HepG2 (cell line): Measurements from ENCODE around the gene KRTAP10-8. TPM values are rescaled to one million over a fixed set of nuclear protein-coding genes. Genes with fewer than 3 reads are reported as not detected.

ENCODE experiments used
- ARID5B ChIP-seq: IDR thresholded peaks from 2 replicates; pipeline ENCODE4 v1.4.0; 2020; ENCODE audit warnings: mild to moderate bottlenecking, missing genetic modification reagents
- CTCF ChIP-seq: sonication (generic); formaldehyde crosslinking; IDR thresholded peaks from 2 replicates; pipeline ENCODE4 v1.5.0; 2020; ENCODE audit warnings: mild to moderate bottlenecking, missing genetic modification reagents, moderate library complexity
- GATAD2A ChIP-seq: IDR thresholded peaks from 2 replicates; pipeline ENCODE4 v1.6.1; 2016
- GMEB1 ChIP-seq: sonication (generic); formaldehyde crosslinking; IDR thresholded peaks from 2 replicates; pipeline ENCODE4 v1.5.1; 2020; ENCODE audit warnings: missing genetic modification reagents, mild to moderate bottlenecking, borderline replicate concordance
- HNF1B ChIP-seq: sonication (generic); formaldehyde crosslinking; IDR thresholded peaks from 2 replicates; pipeline ENCODE4 v1.5.1; 2020; ENCODE audit warnings: mild to moderate bottlenecking, moderate library complexity, missing genetic modification reagents
- HNF4A ChIP-seq: sonication (generic); formaldehyde crosslinking; IDR thresholded peaks from 2 replicates; pipeline ENCODE4 v1.4.0; 2020; ENCODE audit warnings: missing genetic modification reagents
- ISL2 ChIP-seq: sonication (generic); formaldehyde crosslinking; IDR thresholded peaks from 2 replicates; pipeline ENCODE4 v1.5.0; 2020; ENCODE audit warnings: missing genetic modification reagents
- KLF9 ChIP-seq: IDR thresholded peaks from 2 replicates; pipeline ENCODE4 v1.6.1; 2016; ENCODE audit warnings: low read depth
- MXI1 ChIP-seq: IDR thresholded peaks from 3 replicates; pipeline ENCODE4 v1.6.1; 2012; ENCODE audit warnings: low read depth, low read length, inconsistent platforms, borderline replicate concordance
- SNAPC5 ChIP-seq: sonication (generic); formaldehyde crosslinking; IDR thresholded peaks from 2 replicates; pipeline ENCODE4 v1.8.1; 2023; ENCODE audit warnings: mild to moderate bottlenecking, missing genetic modification reagents, borderline replicate concordance
- STAG1 ChIP-seq: sonication (generic); formaldehyde crosslinking; IDR thresholded peaks from 2 replicates; pipeline ENCODE4 v1.4.0; 2020; ENCODE audit warnings: missing genetic modification reagents
- ZFP62 ChIP-seq: sonication (generic); formaldehyde crosslinking; IDR thresholded peaks from 2 replicates; pipeline ENCODE4 v1.4.0; 2020; ENCODE audit warnings: missing genetic modification reagents
- ZFX ChIP-seq: sonication (generic); formaldehyde crosslinking; IDR thresholded peaks from 2 replicates; pipeline ENCODE4 v1.4.0; 2020; ENCODE audit warnings: mild to moderate bottlenecking, low read depth, missing genetic modification reagents, moderate library complexity
- ZNF136 ChIP-seq: sonication (generic); formaldehyde crosslinking; IDR thresholded peaks from 2 replicates; pipeline ENCODE4 v1.8.1; 2022; ENCODE audit warnings: low read depth, mild to moderate bottlenecking, moderate library complexity, missing genetic modification reagents
- ZNF292 ChIP-seq: sonication (generic); formaldehyde crosslinking; IDR thresholded peaks from 2 replicates; pipeline ENCODE4 v1.8.1; 2022; ENCODE audit warnings: mild to moderate bottlenecking, low read depth, missing genetic modification reagents, borderline replicate concordance
- ZNF580 ChIP-seq: IDR thresholded peaks from 2 replicates; pipeline ENCODE4 v1.6.1; 2016; ENCODE audit warnings: low read depth, borderline replicate concordance
- ZNF616 ChIP-seq: sonication (generic); formaldehyde crosslinking; IDR thresholded peaks from 2 replicates; pipeline ENCODE4 v1.5.0; 2020; ENCODE audit warnings: low read depth, mild to moderate bottlenecking, missing genetic modification reagents
- ZNF772 ChIP-seq: sonication (generic); formaldehyde crosslinking; IDR thresholded peaks from 2 replicates; pipeline ENCODE4 v1.5.0; 2020; ENCODE audit warnings: mild to moderate bottlenecking, missing genetic modification reagents
- ZNF788 ChIP-seq: sonication (generic); formaldehyde crosslinking; IDR thresholded peaks from 2 replicates; pipeline ENCODE4 v1.5.0; 2020; ENCODE audit warnings: mild to moderate bottlenecking, missing genetic modification reagents, borderline replicate concordance
- polyA plus RNA-seq, 8 experiments: library from polyadenylated mRNA; depleted of rRNA in 3 of 8; stranded (reverse) in 7 of 8; unstranded in 1 of 8; fragments of >200 nt; fragmentation: Illumina TruSeq in 4 of 8; extraction: Trizol in 4 of 8; gene quantifications; 2 replicates each; pipeline versions ENCODE4 v1.2.1 to v1.2.3, GENCODE V29; 2011 to 2016; ENCODE audit warnings: low read depth in 4 of 8, missing spikeins in 1 of 8, mixed read lengths in 1 of 8; ENCODE audit not compliant: insufficient read depth in 1 of 8
- total RNA-seq, 5 experiments: library from RNA; depleted of rRNA; stranded (reverse); fragments of >200 nt; fragmentation: Illumina TruSeq; extraction: Trizol; gene quantifications; 2 replicates each; pipeline ENCODE4 v1.2.3, GENCODE V29; 2016; ENCODE audit warnings: low read depth in 1 of 5

KRTAP10-8 gene
- total and polyA plus RNA-seq, 2 of the 13 experiments (the other 11 are each of a cell fraction or from before 2014, with no cell fraction given): not detected

GRCh38 chr21:44574457-44575306 lies 37.2 kb upstream of the KRTAP10-8 start (continued):
- TF ChIP-seq ARID5B (CRISPR knock-in tag) (peak; percentile 61), ZNF788 (CRISPR knock-in tag) (peak; percentile 67; the same call in 1 of the 2 replicates), ZNF292 (CRISPR knock-in tag) (peak; percentile 97), GMEB1 (peak; percentile 56; the same call in 1 of the 2 replicates), GATAD2A (CRISPR knock-in tag) (peak; percentile 44; the same call in 1 of the 2 replicates), ZFP62 (no peak), ZNF580 (CRISPR knock-in tag) (no peak), STAG1 (CRISPR knock-in tag) (peak; percentile 15; the same call in 1 of the 2 replicates), KLF9 (0 out of 2 replicates have a peak, but pooled peaks have one; percentile 69), ZFX (peak; percentile 70), HNF1B (peak; percentile 63), MXI1 (0 out of 3 replicates have a peak, but pooled peaks have one; percentile 58), SNAPC5 (no peak), ZNF616 (no peak), ZNF772 (CRISPR knock-in tag) (peak; percentile 80; the same call in 1 of the 2 replicates), ZNF136 (no peak), HNF4A (CRISPR knock-in tag) (peak; percentile 89), ISL2 (0 out of 2 replicates have a peak, but pooled peaks have one; percentile 51), CTCF (CRISPR knock-in tag) (peak; percentile 46; the same call in 1 of the 2 replicates)
